OCI-LY1 (cell line): Measurements from ENCODE around the gene IFT22.

ENCODE experiments used
- CTCF ChIP-seq: fragments of 200-600 bp; sonication (generic), shearing (Covaris generic); IDR thresholded peaks from 2 replicates; pipeline ENCODE4 v1.5.1; 2017; ENCODE audit warnings: mild to moderate bottlenecking, antibody characterized with exemption, low read length, moderate library complexity, mixed read lengths
- EZH2 ChIP-seq: fragments of 200-600 bp; sonication (generic), shearing (Covaris generic); IDR thresholded peaks from 2 replicates; pipeline ENCODE4 v1.8.0; 2017; ENCODE audit warnings: borderline replicate concordance, mixed run types, mild to moderate bottlenecking, antibody characterized with exemption, low read length, moderate library complexity, mixed read lengths

DNA sequence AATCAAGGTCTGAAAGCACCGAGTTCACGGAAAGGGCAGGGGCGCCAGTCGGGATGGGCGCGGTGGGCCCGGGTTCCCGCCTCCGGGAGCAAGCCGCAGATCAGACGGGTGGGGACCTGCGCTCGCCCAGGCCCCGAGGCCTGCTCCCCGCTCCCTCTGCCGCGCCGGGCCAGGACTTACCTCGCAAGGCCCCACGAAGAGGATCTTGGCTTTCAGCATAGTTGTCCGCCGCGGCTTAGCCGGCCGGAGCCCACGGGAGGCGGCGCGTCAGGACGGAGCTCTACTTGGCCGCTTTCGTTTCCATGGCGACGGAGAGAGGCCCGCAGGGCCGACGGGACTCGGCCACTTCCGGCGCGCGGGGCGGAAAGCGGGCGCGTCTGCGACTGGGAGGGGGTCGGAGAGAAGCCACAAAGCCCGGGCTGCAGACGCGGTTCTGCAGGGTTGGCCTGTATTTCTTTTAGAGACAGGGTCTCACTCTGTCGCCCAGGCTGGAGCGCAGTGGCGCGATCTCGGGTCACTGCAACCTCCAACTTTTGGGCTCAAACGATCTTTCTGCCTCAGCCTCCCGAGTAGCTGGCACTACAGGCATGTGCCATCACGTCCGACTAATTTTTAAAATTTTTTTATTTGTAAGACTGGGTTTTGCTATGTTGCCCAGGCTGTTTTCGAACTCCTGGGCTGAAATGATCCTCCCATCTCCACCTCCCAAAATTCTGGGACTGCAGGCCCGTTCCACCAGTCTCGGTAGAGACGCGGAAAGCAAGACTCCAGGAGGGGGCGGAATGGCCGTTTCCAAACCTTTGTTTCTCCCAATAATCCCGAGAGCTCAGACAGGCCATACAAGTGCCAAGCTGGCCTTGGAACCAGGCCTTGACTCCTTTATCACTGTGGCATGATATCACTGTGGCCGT lies at the start of gene IFT22:
- TF ChIP-seq CTCF = peak; percentile 21; the same call in 1 of the 2 replicates
- no peak for TF ChIP-seq EZH2
